ENCODE data around the gene BACE1. TPM values are rescaled to one million over a fixed set of nuclear protein-coding genes. Genes with fewer than 3 reads are reported as not detected.
"Not testable (repeated sequence)": the region's sequence is repeated elsewhere in the genome, so short reads cannot be mapped to it uniquely, and the experiment has no call there.

BACE1 gene
- 10 to 100 TPM; 52.1 to 64.7 (median 59.3) TPM for polyA plus RNA-seq (ENCODE audit: insufficient read length in 4 of 4)

GRCh38 chr11:117316197-117316961 is at the start of gene BACE1:
Gene BACE1 (minus strand): TSS chr11:117316256. CDS start chr11:117315795, 461 bp downstream.
- peak; percentile 55 to 83 (median 64) for DNase-seq (ENCODE audit: low read depth in 4 of 4, low spot score in 2 of 4)

- no peak for DNase-seq (ENCODE audit: low read depth in 4 of 4, low spot score in 2 of 4)
These were observed 45.4 kb upstream of the BACE1 start for GRCh38 chr11:117361432-117361831.

GRCh38 chr11:117356126-117356890 is 40.3 kb upstream of the BACE1 start:
- DNase-seq (ENCODE audit: low read depth in 4 of 4, low spot score in 2 of 4), result no peak

- DNase-seq (ENCODE audit: low read depth in 4 of 4, low spot score in 2 of 4), result no peak
These were observed 38.5 kb upstream of the BACE1 start for GRCh38 chr11:117354550-117354949.

GRCh38 chr11:117345039-117345438 is 29.0 kb upstream of the BACE1 start:
- DNase-seq (ENCODE audit: low read depth in 4 of 4, low spot score in 2 of 4), result no peak

GRCh38 chr11:117337076-117337475 is 21.0 kb upstream of the BACE1 start:
- DNase-seq (ENCODE audit: low read depth in 4 of 4, low spot score in 2 of 4), result no peak

- DNase-seq (ENCODE audit: low read depth in 4 of 4, low spot score in 2 of 4), result no peak
These were observed 19.3 kb upstream of the BACE1 start for GRCh38 chr11:117335399-117335798.

GRCh38 chr11:117334896-117335295 is 18.8 kb upstream of the BACE1 start:
- DNase-seq (ENCODE audit: low read depth in 4 of 4, low spot score in 2 of 4), result no peak

GRCh38 chr11:117333917-117334316 is 17.9 kb upstream of the BACE1 start:
- DNase-seq (ENCODE audit: low read depth in 4 of 4, low spot score in 2 of 4), result no peak

GRCh38 chr11:117332843-117333242 is 16.8 kb upstream of the BACE1 start:
- no peak for DNase-seq (ENCODE audit: low read depth in 4 of 4, low spot score in 2 of 4)

- DNase-seq (ENCODE audit: low read depth in 4 of 4, low spot score in 2 of 4), result no peak
These were observed 12.4 kb upstream of the BACE1 start for GRCh38 chr11:117328375-117329010.

GRCh38 chr11:117327567-117328374 is 11.7 kb upstream of the BACE1 start, which contains the start of gene CEP164:
Gene CEP164 (plus strand): TSS chr11:117327854. CDS start chr11:117338587, 10,733 bp downstream.
- peak; percentile 81 to 91 (median 88) for DNase-seq (ENCODE audit: low read depth in 4 of 4, low spot score in 2 of 4)

- not testable (repeated sequence) for DNase-seq (ENCODE audit: low read depth in 4 of 4, low spot score in 2 of 4)
These were observed 11.2 kb upstream of the BACE1 start for GRCh38 chr11:117327255-117327566.

GRCh38 chr11:117319214-117319840 is 3.3 kb upstream of the BACE1 start:
- no peak for DNase-seq (ENCODE audit: low read depth in 4 of 4, low spot score in 2 of 4)

GRCh38 chr11:117318738-117319137 is 2.7 kb upstream of the BACE1 start:
- no peak for DNase-seq (ENCODE audit: low read depth in 4 of 4, low spot score in 2 of 4)

- no peak for DNase-seq (ENCODE audit: low read depth in 4 of 4, low spot score in 2 of 4)
These were observed 515 bp downstream of the BACE1 start for GRCh38 chr11:117315285-117316196.

- no peak for DNase-seq (ENCODE audit: low read depth in 4 of 4, low spot score in 2 of 4)
These were observed 1.2 kb downstream of the BACE1 start for GRCh38 chr11:117314840-117315239.

GRCh38 chr11:117313828-117314768 is 2.0 kb downstream of the BACE1 start:
- no peak for DNase-seq (ENCODE audit: low read depth in 4 of 4, low spot score in 2 of 4)
